ENCODE data around the gene NDUFS3.

- TF ChIP-seq CTCF (IDR thresholded peaks at IDR 0.05) (no peak), POLR2A (IDR thresholded peaks at IDR 0.05) (no peak), POLR2AphosphoS5 (IDR thresholded peaks at IDR 0.05) (no peak)
Measured at GRCh38 chr11:47553406-47553743, 25.5 kb upstream of the NDUFS3 start.
